Activated B cell treated with CpG ODN at 0.5 μM for 24 hours (primary cell): ENCODE measurements around the gene AMPD2. TPM values are rescaled to one million over a fixed set of nuclear protein-coding genes. Genes with fewer than 3 reads are reported as not detected.

ENCODE experiments used
- ATAC-seq: fragments of 200-7000 bp; cut with Tn5 transposase; one replicate; pipeline ENCODE4 v1.10.0; 2021; ENCODE audit warnings: low read depth, mild to moderate bottlenecking, moderate library complexity
- CTCF ChIA-PET: fragments of 350-600 bp; sonication (Branson Sonifier 250); formaldehyde crosslinking; loops from one replicate; lab custom pipeline; 2021; ENCODE audit warnings: antibody characterized with exemption; lab: Charles Lee
- POLR2A ChIA-PET: fragments of 350-600 bp; sonication (Branson Sonifier 250); formaldehyde crosslinking; loops from one replicate; lab custom pipeline; 2021; ENCODE audit warnings: antibody characterized with exemption; lab: Charles Lee
- DNase-seq: peaks from one replicate; pipeline ENCODE4 v3.0.0; 2022
- H3K27ac Mint-ChIP-seq: one replicate; pipeline ENCODE4 v1.8.0; 2020; ENCODE audit warnings: mixed read lengths
- H3K27me3 Mint-ChIP-seq: one replicate; pipeline ENCODE4 v1.8.0; 2021; ENCODE audit warnings: mixed read lengths
- H3K36me3 Mint-ChIP-seq: one replicate; pipeline ENCODE4 v1.8.0; 2021; ENCODE audit warnings: low read depth, mixed read lengths
- H3K4me1 Mint-ChIP-seq: one replicate; pipeline ENCODE4 v1.8.0; 2021; ENCODE audit warnings: mixed read lengths
- H3K4me3 Mint-ChIP-seq: one replicate; pipeline ENCODE4 v1.8.0; 2020; ENCODE audit warnings: mild to moderate bottlenecking, mixed read lengths
- H3K9me3 Mint-ChIP-seq: one replicate; pipeline ENCODE4 v1.8.0; 2020; ENCODE audit warnings: mixed read lengths
- CTCF ChIP-seq: fragments of 200-600 bp; IDR thresholded peaks from one replicate; pipeline ENCODE4 v1.8.0; 2022; ENCODE audit warnings: antibody characterized with exemption, mild to moderate bottlenecking
- intact Hi-C: fragments of 100-400 bp; cut with micrococcal nuclease; formaldehyde crosslinking; loops from one replicate; pipeline ENCODE4 v1.15.1; 2024
- total RNA-seq: library from RNA; stranded (reverse); gene quantifications from 2 replicates; pipeline ENCODE4 v1.2.3, GENCODE V29; 2022

AMPD2 gene
- total RNA-seq, 1 donor from 2014 or later = 64.9 TPM

- Mint-ChIP-seq H3K4me1 (peaks cover 19% of the 10 kb centered on the region), H3K27ac (no peak overlapping the region), H3K4me3 (no peak overlapping the region), H3K36me3 (no peaks in the 10 kb centered on the region), H3K27me3 (no peaks in the 10 kb centered on the region), H3K9me3 (no peaks in the 10 kb centered on the region)
- intact Hi-C loops = loop anchor here (1.0 to 10.0 kb wide), 6 partner anchors 9 to 852 kb away; partner anchors contain the start of genes AHCYL1 and GSTM1
- ChIA-PET CTCF (interaction anchor here (0.6 to 3.6 kb wide), 10 partner anchors 10 to 342 kb away, joined by 3 to 14 read pairs (median 6); partner anchors contain the start of genes AHCYL1 and GSTM1), POLR2A (interaction anchor here (0.8 kb wide), 1 partner anchor 12 kb away, joined by 3 read pairs; no protein-coding TSS in a partner anchor)
- DNase-seq (no peak), ATAC-seq (no peak)
- TF ChIP-seq CTCF = no peak
These were observed 23.0 kb downstream of the AMPD2 start for GRCh38 chr1:109642626-109643025.

DNA sequence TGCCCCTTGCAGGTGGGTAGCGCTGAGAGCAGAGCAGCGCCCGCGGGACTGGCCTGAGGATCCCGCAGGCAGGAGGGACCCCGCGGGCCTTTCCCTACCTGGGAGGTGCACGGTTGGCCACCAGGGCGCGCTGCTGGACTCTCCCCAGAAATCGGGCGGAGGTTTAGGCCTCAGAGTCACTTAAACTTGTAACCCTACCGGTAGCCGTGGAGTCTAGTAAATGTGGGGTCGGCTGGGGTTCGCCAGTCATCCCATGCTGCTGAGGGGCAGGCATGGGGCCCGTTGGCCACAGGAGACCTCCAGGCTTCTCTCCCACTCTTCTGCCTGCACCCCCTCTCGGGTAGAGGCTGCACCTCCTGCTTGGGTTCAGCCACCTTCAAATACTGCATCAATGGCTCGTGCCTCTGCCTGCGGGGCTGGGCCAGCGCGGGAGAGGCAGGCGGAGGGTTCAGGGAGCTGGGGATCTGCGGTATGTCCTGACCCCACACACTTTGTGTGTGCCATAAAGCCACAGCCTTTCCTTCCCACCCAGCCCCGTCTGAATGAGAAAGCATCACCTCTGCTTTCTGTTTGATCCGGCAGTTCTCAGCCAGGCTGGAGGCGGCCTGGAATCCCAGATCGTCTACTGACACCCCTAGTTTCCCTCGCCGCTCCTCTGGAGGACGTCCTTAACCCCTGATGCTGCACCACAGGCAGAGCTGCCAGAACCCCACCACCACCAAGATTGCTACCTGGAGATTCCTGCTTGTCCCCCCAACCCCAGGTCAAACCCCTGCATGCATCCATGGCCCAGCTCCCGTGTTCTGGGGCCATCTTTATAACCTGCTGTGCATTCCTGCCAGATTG is 24.0 kb downstream of the AMPD2 start:
- TF ChIP-seq CTCF = peak; percentile 95
- ATAC-seq (peak; percentile 90), DNase-seq (peak; percentile 81)
- Mint-ChIP-seq H3K36me3 (no peaks in the 10 kb centered on the region), H3K27ac (no peak overlapping the region), H3K9me3 (no peaks in the 10 kb centered on the region), H3K27me3 (peaks cover 2% of the 10 kb centered on the region), H3K4me3 (peak overlapping the region; percentile 24), H3K4me1 (peaks cover 19% of the 10 kb centered on the region)
- intact Hi-C loops = loop anchor here (1.0 to 10.0 kb wide), 6 partner anchors 8 to 851 kb away; partner anchors contain the start of genes AHCYL1 and GSTM1
- ChIA-PET POLR2A (interaction anchor here (0.7 to 0.8 kb wide), 3 partner anchors 11 to 129 kb away, joined by 3 read pairs; no protein-coding TSS in a partner anchor), CTCF (interaction anchor here (0.6 to 3.6 kb wide), 9 partner anchors 9 to 341 kb away, joined by 3 to 14 read pairs (median 6); partner anchors contain the start of genes AHCYL1 and GSTM1)

- DNase-seq (no peak), ATAC-seq (no peak)
- POLR2A ChIA-PET = interaction anchor here (0.7 kb wide), 1 partner anchor 39 kb away, joined by 3 read pairs; no protein-coding TSS in a partner anchor
- Mint-ChIP-seq H3K36me3 (no peaks in the 10 kb centered on the region), H3K9me3 (no peaks in the 10 kb centered on the region), H3K27ac (no peak overlapping the region), H3K4me1 (peaks cover 19% of the 10 kb centered on the region), H3K4me3 (no peak overlapping the region), H3K27me3 (peaks cover 2% of the 10 kb centered on the region)
- intact Hi-C loops = loop anchor here (10.0 kb wide), 1 partner anchor 850 kb away; no protein-coding TSS in a partner anchor
- CTCF ChIA-PET = interaction anchor here (1.0 to 3.6 kb wide), 5 partner anchors 99 to 340 kb away, joined by 3 to 14 read pairs (median 6); partner anchors contain the start of gene AHCYL1
- no peak for TF ChIP-seq CTCF
These were observed 25.0 kb downstream of the AMPD2 start for GRCh38 chr1:109644670-109645069.

GRCh38 chr1:109649491-109649914 is 29.9 kb downstream of the AMPD2 start:
- Mint-ChIP-seq H3K9me3 (no peaks in the 10 kb centered on the region), H3K36me3 (no peaks in the 10 kb centered on the region), H3K27me3 (peaks cover 16% of the 10 kb centered on the region), H3K4me3 (no peak overlapping the region), H3K27ac (no peak overlapping the region), H3K4me1 (no peaks in the 10 kb centered on the region)
- CTCF ChIA-PET = interaction anchor here (0.8 to 6.0 kb wide), 7 partner anchors 9 to 335 kb away, joined by 3 to 63 read pairs (median 3); partner anchors contain the start of genes AHCYL1 and GNAI3
- no peak for TF ChIP-seq CTCF
- DNase-seq (no peak), ATAC-seq (no peak)
- intact Hi-C loops = loop anchor here (10.0 kb wide), 1 partner anchor 845 kb away; no protein-coding TSS in a partner anchor
- POLR2A ChIA-PET = no interaction called here
